Neural cell (in vitro differentiated cells): Measurements from ENCODE around the gene UNC45A. TPM values are rescaled to one million over a fixed set of nuclear protein-coding genes. Genes with fewer than 3 reads are reported as not detected.

Source experiments
- H2AFZ ChIP-seq: fragments of 200-600, 300-800 bp; sonication (generic), shearing (Covaris generic); 2 replicates; pipeline ENCODE4 v1.6.0; 2014; ENCODE audit warnings: low read depth, mild to moderate bottlenecking, antibody characterized with exemption, low read length, moderate library complexity
- H3F3A ChIP-seq: fragments of 200-600 bp; shearing (Covaris generic); 2 replicates; pipeline ENCODE4 v1.6.1; 2016; ENCODE audit warnings: mild to moderate bottlenecking, moderate library complexity, mixed read lengths, antibody characterized with exemption, low read length; ENCODE audit not compliant: insufficient read depth, poor library complexity, severe bottlenecking
- H3K27ac ChIP-seq: fragments of 200-600, 300-800 bp; sonication (generic), shearing (Covaris generic); 2 replicates; pipeline ENCODE4 v1.5.1; 2014; ENCODE audit warnings: mild to moderate bottlenecking, low read length, moderate library complexity
- H3K27me3 ChIP-seq: fragments of 300-800, 200-600 bp; sonication (generic), shearing (Covaris generic); 2 replicates; pipeline ENCODE4 v1.6.0; 2014; ENCODE audit warnings: mild to moderate bottlenecking, low read depth, low read length, moderate library complexity; ENCODE audit not compliant: insufficient read depth
- H3K36me3 ChIP-seq: fragments of 300-800, 200-600 bp; sonication (generic), shearing (Covaris generic); 2 replicates; pipeline ENCODE4 v1.5.1; 2014; ENCODE audit warnings: mild to moderate bottlenecking, antibody characterized with exemption, low read length, moderate library complexity; ENCODE audit not compliant: insufficient read depth
- H3K4me2 ChIP-seq: fragments of 300-800, 200-600 bp; sonication (generic), shearing (Covaris generic); 2 replicates; pipeline ENCODE4 v1.6.0; 2014; ENCODE audit warnings: mild to moderate bottlenecking, low read length
- H3K4me3 ChIP-seq: fragments of 300-800, 200-600 bp; sonication (generic), shearing (Covaris generic); 2 replicates; pipeline ENCODE4 v1.5.1; 2014; ENCODE audit warnings: mild to moderate bottlenecking, low read length, moderate library complexity
- H3K79me2 ChIP-seq: fragments of 200-600 bp; shearing (Covaris generic); replicated peaks from 2 replicates; pipeline ENCODE4 v1.6.0; 2014; ENCODE audit warnings: mild to moderate bottlenecking, low read length, moderate library complexity; ENCODE audit not compliant: insufficient read depth
- H3K9ac ChIP-seq: fragments of 300-800, 200-600 bp; sonication (generic), shearing (Covaris generic); 2 replicates; pipeline ENCODE4 v1.6.1; 2016; ENCODE audit warnings: mild to moderate bottlenecking, low read length, mixed read lengths
- H3K9me2 ChIP-seq: fragments of 200-600 bp; shearing (Covaris generic); 2 replicates; pipeline ENCODE4 v1.6.1; 2016; ENCODE audit warnings: mild to moderate bottlenecking, low read length, mixed read lengths; ENCODE audit not compliant: insufficient read depth
- H3K9me3 ChIP-seq: fragments of 200-600, 300-800 bp; sonication (generic), shearing (Covaris generic); 2 replicates; pipeline ENCODE4 v1.6.1; 2016; ENCODE audit warnings: mild to moderate bottlenecking, mixed run types, low read length, moderate library complexity, mixed read lengths
- H4K20me1 ChIP-seq: fragments of 200-600 bp; shearing (Covaris generic); 2 replicates; pipeline ENCODE4 v1.6.1; 2016; ENCODE audit warnings: mild to moderate bottlenecking, mixed run types; ENCODE audit not compliant: insufficient read depth
- EP300 ChIP-seq: fragments of 450-650 bp; conservative IDR thresholded peaks from 2 replicates; pipeline ENCODE4 v1.6.1; 2014; ENCODE audit warnings: antibody characterized with exemption, mild to moderate bottlenecking, moderate library complexity; ENCODE audit not compliant: poor library complexity, severe bottlenecking
- EZH2 ChIP-seq: fragments of 200-600, 300-800 bp; shearing (Covaris generic), sonication (generic); IDR thresholded peaks from 2 replicates; pipeline ENCODE4 v1.6.1; 2014; ENCODE audit warnings: antibody characterized with exemption, low read length, borderline replicate concordance, mild to moderate bottlenecking; ENCODE audit not compliant: insufficient read depth, poor library complexity, severe bottlenecking
- MXI1 ChIP-seq: fragments of 450-650 bp; conservative IDR thresholded peaks from 2 replicates; pipeline ENCODE4 v1.6.1; 2014; ENCODE audit warnings: antibody characterized with exemption, mild to moderate bottlenecking; ENCODE audit not compliant: poor library complexity, severe bottlenecking
- POLR2AphosphoS5 ChIP-seq: IDR thresholded peaks from 2 replicates; pipeline ENCODE4 v1.6.1; 2012
- RAD21 ChIP-seq: fragments of 450-650 bp; conservative IDR thresholded peaks from 2 replicates; pipeline ENCODE4 v1.6.1; 2014; ENCODE audit warnings: antibody characterized with exemption, mild to moderate bottlenecking, moderate library complexity
- SMC3 ChIP-seq: fragments of 450-650 bp; conservative IDR thresholded peaks from 2 replicates; pipeline ENCODE4 v1.6.1; 2014; ENCODE audit warnings: antibody characterized with exemption, mild to moderate bottlenecking, moderate library complexity; ENCODE audit not compliant: poor library complexity
- TAF1 ChIP-seq: IDR thresholded peaks from 2 replicates; pipeline ENCODE4 v1.6.1; 2012; ENCODE audit warnings: low read depth
- polyA plus RNA-seq: library from polyadenylated mRNA; depleted of rRNA; stranded (reverse); fragments of >200 nt; gene quantifications from 2 replicates; pipeline ENCODE4 v1.2.3, GENCODE V29; 2014
- TF ChIP-seq, protein P1 (sequence below): fragments of 450-650 bp; IDR thresholded peaks from 2 replicates; pipeline ENCODE4 v1.5.1; 2014; ENCODE audit warnings: antibody characterized with exemption, mild to moderate bottlenecking, moderate library complexity; ENCODE audit not compliant: poor library complexity, severe bottlenecking
- TF ChIP-seq, protein P2 (sequence below): IDR thresholded peaks from 2 replicates; pipeline ENCODE4 v1.6.1; 2012; ENCODE audit warnings: borderline replicate concordance

Gene UNC45A
- polyA plus RNA-seq, 1 donor from 2014 or later, result 41.3 TPM

- Histone ChIP-seq H3K79me2 (no peaks in the 10 kb centered on the region), H3K9me2 (no peaks in the 10 kb centered on the region), H3K36me3 (no peaks in the 10 kb centered on the region), H3K4me3 (peak overlapping the region; percentile 65), H3K27ac (no peak overlapping the region), H3K27me3 (peaks cover 15% of the 10 kb centered on the region), H3K9me3 (no peaks in the 10 kb centered on the region), H3K9ac (no peak overlapping the region), H3F3A (no peaks in the 10 kb centered on the region), H3K4me2 (no peak overlapping the region), H2AFZ (no peak overlapping the region), H4K20me1 (no peaks in the 10 kb centered on the region)
- TF ChIP-seq POLR2AphosphoS5 (no peak), MXI1 (no peak), EP300 (no peak), TAF1 (no peak), RAD21 (no peak), SMC3 (no peak), EZH2 (no peak)
- TF ChIP-seq, protein P1, sequence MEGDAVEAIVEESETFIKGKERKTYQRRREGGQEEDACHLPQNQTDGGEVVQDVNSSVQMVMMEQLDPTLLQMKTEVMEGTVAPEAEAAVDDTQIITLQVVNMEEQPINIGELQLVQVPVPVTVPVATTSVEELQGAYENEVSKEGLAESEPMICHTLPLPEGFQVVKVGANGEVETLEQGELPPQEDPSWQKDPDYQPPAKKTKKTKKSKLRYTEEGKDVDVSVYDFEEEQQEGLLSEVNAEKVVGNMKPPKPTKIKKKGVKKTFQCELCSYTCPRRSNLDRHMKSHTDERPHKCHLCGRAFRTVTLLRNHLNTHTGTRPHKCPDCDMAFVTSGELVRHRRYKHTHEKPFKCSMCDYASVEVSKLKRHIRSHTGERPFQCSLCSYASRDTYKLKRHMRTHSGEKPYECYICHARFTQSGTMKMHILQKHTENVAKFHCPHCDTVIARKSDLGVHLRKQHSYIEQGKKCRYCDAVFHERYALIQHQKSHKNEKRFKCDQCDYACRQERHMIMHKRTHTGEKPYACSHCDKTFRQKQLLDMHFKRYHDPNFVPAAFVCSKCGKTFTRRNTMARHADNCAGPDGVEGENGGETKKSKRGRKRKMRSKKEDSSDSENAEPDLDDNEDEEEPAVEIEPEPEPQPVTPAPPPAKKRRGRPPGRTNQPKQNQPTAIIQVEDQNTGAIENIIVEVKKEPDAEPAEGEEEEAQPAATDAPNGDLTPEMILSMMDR, result no peak
- TF ChIP-seq, protein P2, sequence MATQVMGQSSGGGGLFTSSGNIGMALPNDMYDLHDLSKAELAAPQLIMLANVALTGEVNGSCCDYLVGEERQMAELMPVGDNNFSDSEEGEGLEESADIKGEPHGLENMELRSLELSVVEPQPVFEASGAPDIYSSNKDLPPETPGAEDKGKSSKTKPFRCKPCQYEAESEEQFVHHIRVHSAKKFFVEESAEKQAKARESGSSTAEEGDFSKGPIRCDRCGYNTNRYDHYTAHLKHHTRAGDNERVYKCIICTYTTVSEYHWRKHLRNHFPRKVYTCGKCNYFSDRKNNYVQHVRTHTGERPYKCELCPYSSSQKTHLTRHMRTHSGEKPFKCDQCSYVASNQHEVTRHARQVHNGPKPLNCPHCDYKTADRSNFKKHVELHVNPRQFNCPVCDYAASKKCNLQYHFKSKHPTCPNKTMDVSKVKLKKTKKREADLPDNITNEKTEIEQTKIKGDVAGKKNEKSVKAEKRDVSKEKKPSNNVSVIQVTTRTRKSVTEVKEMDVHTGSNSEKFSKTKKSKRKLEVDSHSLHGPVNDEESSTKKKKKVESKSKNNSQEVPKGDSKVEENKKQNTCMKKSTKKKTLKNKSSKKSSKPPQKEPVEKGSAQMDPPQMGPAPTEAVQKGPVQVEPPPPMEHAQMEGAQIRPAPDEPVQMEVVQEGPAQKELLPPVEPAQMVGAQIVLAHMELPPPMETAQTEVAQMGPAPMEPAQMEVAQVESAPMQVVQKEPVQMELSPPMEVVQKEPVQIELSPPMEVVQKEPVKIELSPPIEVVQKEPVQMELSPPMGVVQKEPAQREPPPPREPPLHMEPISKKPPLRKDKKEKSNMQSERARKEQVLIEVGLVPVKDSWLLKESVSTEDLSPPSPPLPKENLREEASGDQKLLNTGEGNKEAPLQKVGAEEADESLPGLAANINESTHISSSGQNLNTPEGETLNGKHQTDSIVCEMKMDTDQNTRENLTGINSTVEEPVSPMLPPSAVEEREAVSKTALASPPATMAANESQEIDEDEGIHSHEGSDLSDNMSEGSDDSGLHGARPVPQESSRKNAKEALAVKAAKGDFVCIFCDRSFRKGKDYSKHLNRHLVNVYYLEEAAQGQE, result no peak
Measured at GRCh38 chr15:90957791-90958190, 22.7 kb downstream of the UNC45A start.

- no peaks in the 10 kb centered on the region for H3K9me2 ChIP-seq
- no peaks in the 10 kb centered on the region for H3K36me3 ChIP-seq
- no peak overlapping the region for H3K4me3 ChIP-seq
- no peak overlapping the region for H2AFZ ChIP-seq
- no peaks in the 10 kb centered on the region for H3K9me3 ChIP-seq
- no peak overlapping the region for H3K27ac ChIP-seq
- H3K4me2 ChIP-seq, result no peak overlapping the region
- H3K9ac ChIP-seq, result no peak overlapping the region
- no peaks in the 10 kb centered on the region for H3F3A ChIP-seq
- TF ChIP-seq RAD21 (no peak), POLR2AphosphoS5 (no peak), EP300 (no peak), EZH2 (no peak), SMC3 (no peak), MXI1 (no peak), TAF1 (no peak)
- TF ChIP-seq, protein P2, result no peak
- TF ChIP-seq, protein P1, result no peak
- H3K79me2 ChIP-seq, result no peaks in the 10 kb centered on the region
- no peaks in the 10 kb centered on the region for H4K20me1 ChIP-seq
- peaks cover 15% of the 10 kb centered on the region for H3K27me3 ChIP-seq
Measured at GRCh38 chr15:90959028-90959595, 24.0 kb downstream of the UNC45A start.
